Erythroblast (primary cell): Measurements from ENCODE around the gene PAM.

Experiments
- GATA1 ChIP-seq: IDR thresholded peaks from 2 replicates; pipeline ENCODE4 v1.6.1; 2011; ENCODE audit warnings: low read depth, mild to moderate bottlenecking, control low read depth, low read length, moderate library complexity
- POLR2A ChIP-seq: IDR thresholded peaks from 2 replicates; pipeline ENCODE4 v1.6.1; 2011; ENCODE audit warnings: mild to moderate bottlenecking, low read length

- TF ChIP-seq POLR2A (no peak), GATA1 (no peak)
These were observed 114.1 kb downstream of the PAM start for GRCh38 chr5:102869230-102869629.
